ENCODE results near the gene GJD3. TPM values are rescaled to one million over a fixed set of nuclear protein-coding genes. Genes with fewer than 3 reads are reported as not detected.
"Not testable (repeated sequence)": the region's sequence is repeated elsewhere in the genome, so short reads cannot be mapped to it uniquely, and the experiment has no call there.

The GJD3 gene
- total RNA-seq, 1 experiment from 2014 or later: 0.71 TPM

GRCh38 chr17:40410082-40410481 lies 45.5 kb upstream of the GJD3 start:
- Mint-ChIP-seq H3K27me3 (ENCODE audit: unreplicated experiment) (no peaks in the 10 kb centered on the region), H3K9me3 (ENCODE audit: low read depth, unreplicated experiment) (no peaks in the 10 kb centered on the region), H3K36me3 (ENCODE audit: insufficient read depth, unreplicated experiment) (peaks cover 99% of the 10 kb centered on the region), H3K4me3 (ENCODE audit: low read depth, unreplicated experiment) (no peak overlapping the region), H3K27ac (ENCODE audit: unreplicated experiment) (peak overlapping the region; percentile 11), H3K4me1 (ENCODE audit: low read depth, unreplicated experiment) (peaks cover 24% of the 10 kb centered on the region)
- TF ChIP-seq CTCF (IDR thresholded peaks at IDR 0.05; ENCODE audit: unreplicated experiment): no peak
- BruUV-seq (replicated peaks): no TSS peak
- no peak for DNase-seq
- intact Hi-C loops (cut with micrococcal nuclease; ENCODE audit: unreplicated experiment): loop anchor here (10.0 kb wide), 1 partner anchor 565 kb away; no protein-coding TSS in a partner anchor
- CTCF ChIA-PET: interaction anchor here (0.6 to 18.0 kb wide), 19 partner anchors 7 to 641 kb away, joined by 3 to 498 read pairs (median 4); partner anchors contain the start of genes PSMD3, TOP2A and WIPF2

DNA sequence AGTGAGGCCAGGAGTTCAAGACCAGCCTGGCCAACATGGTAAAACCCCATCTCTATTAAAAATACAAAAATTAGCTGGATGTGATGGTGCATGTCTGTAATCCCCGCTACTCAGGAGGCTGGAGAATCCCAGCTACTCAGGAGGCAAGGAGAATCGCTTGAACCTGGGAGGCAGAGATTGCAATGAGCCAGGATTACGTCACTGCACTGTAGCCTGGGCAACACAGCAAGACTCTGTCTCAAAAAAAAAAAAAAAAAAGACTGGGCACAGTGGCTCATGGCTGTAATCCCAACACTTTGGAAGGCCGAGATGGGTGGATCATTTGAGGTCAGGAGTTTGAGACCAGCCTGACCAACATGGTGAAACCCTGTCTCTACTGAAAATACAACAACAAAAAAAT lies 45.0 kb upstream of the GJD3 start:
- H3K36me3 Mint-ChIP-seq (ENCODE audit: insufficient read depth, unreplicated experiment): peaks cover 99% of the 10 kb centered on the region
- not testable (repeated sequence) for H3K9me3 Mint-ChIP-seq (ENCODE audit: low read depth, unreplicated experiment); H3K27ac Mint-ChIP-seq (ENCODE audit: unreplicated experiment); H3K4me3 Mint-ChIP-seq (ENCODE audit: low read depth, unreplicated experiment); DNase-seq; BruUV-seq (replicated peaks); H3K27me3 Mint-ChIP-seq (ENCODE audit: unreplicated experiment)
- CTCF ChIA-PET: interaction anchor here (0.5 to 3.7 kb wide), 11 partner anchors 8 to 178 kb away, joined by 3 to 30 read pairs (median 5); partner anchors contain the start of gene TOP2A
- peaks cover 23% of the 10 kb centered on the region for H3K4me1 Mint-ChIP-seq (ENCODE audit: low read depth, unreplicated experiment)
- intact Hi-C loops (cut with micrococcal nuclease; ENCODE audit: unreplicated experiment): loop anchor here (10.0 kb wide), 1 partner anchor 305 kb away; no protein-coding TSS in a partner anchor

GRCh38 chr17:40407460-40407859 lies 42.9 kb upstream of the GJD3 start:
- CTCF ChIA-PET: interaction anchor here (0.5 to 3.7 kb wide), 18 partner anchors 10 to 431 kb away, joined by 3 to 30 read pairs (median 4); partner anchors contain the start of gene TOP2A

DNA sequence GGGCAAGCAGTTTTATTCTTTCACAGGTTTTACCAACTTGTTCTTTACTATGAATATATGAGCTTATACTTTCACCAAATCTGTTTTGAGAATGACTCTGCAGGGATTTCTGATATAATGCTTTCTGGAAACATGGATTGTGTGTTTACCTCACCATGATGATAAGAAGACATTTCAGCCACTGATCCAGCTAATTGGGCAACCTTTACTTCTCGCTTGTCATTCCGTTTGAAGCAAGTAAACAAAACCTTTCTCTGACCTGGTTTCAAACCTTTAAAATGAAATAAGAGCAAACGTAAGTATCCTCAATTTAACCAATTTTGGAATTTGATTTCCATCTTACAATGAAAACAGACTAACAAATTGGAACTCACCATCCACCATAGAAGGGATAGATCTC lies 39.5 kb upstream of the GJD3 start:
- no peak overlapping the region for H3K27ac Mint-ChIP-seq (ENCODE audit: unreplicated experiment)
- H3K4me3 Mint-ChIP-seq (ENCODE audit: low read depth, unreplicated experiment): no peak overlapping the region
- CTCF ChIA-PET: interaction anchor here (0.6 to 3.5 kb wide), 6 partner anchors 9 to 156 kb away, joined by 3 to 26 read pairs (median 6); partner anchors contain the start of gene TOP2A
- DNase-seq: no peak
- H3K9me3 Mint-ChIP-seq (ENCODE audit: low read depth, unreplicated experiment): no peaks in the 10 kb centered on the region
- peaks cover 93% of the 10 kb centered on the region for H3K36me3 Mint-ChIP-seq (ENCODE audit: insufficient read depth, unreplicated experiment)
- intact Hi-C loops (cut with micrococcal nuclease; ENCODE audit: unreplicated experiment): loop anchor here (10.0 kb wide), 1 partner anchor 311 kb away; no protein-coding TSS in a partner anchor
- no peaks in the 10 kb centered on the region for H3K4me1 Mint-ChIP-seq (ENCODE audit: low read depth, unreplicated experiment)
- TF ChIP-seq CTCF (IDR thresholded peaks at IDR 0.05; ENCODE audit: unreplicated experiment): no peak
- no peaks in the 10 kb centered on the region for H3K27me3 Mint-ChIP-seq (ENCODE audit: unreplicated experiment)
- BruUV-seq (replicated peaks): no TSS peak

More at GRCh38 chr17:40407460-40407859, 42.9 kb upstream of the GJD3 start:
- Mint-ChIP-seq H3K4me1 (ENCODE audit: low read depth, unreplicated experiment) (peaks cover 23% of the 10 kb centered on the region), H3K4me3 (ENCODE audit: low read depth, unreplicated experiment) (no peak overlapping the region), H3K27me3 (ENCODE audit: unreplicated experiment) (no peaks in the 10 kb centered on the region), H3K36me3 (ENCODE audit: insufficient read depth, unreplicated experiment) (peaks cover 92% of the 10 kb centered on the region), H3K9me3 (ENCODE audit: low read depth, unreplicated experiment) (no peaks in the 10 kb centered on the region), H3K27ac (ENCODE audit: unreplicated experiment) (no peak overlapping the region)
- BruUV-seq (replicated peaks): no TSS peak
- no peak for TF ChIP-seq CTCF (IDR thresholded peaks at IDR 0.05; ENCODE audit: unreplicated experiment)
- intact Hi-C loops (cut with micrococcal nuclease; ENCODE audit: unreplicated experiment): loop anchor here (10.0 kb wide), 1 partner anchor 307 kb away; no protein-coding TSS in a partner anchor
- DNase-seq: no peak

- no TSS peak for BruUV-seq (replicated peaks)
- Mint-ChIP-seq H3K36me3 (ENCODE audit: insufficient read depth, unreplicated experiment) (peaks cover 94% of the 10 kb centered on the region), H3K27ac (ENCODE audit: unreplicated experiment) (no peak overlapping the region)
These were observed 38.1 kb upstream of the GJD3 start for GRCh38 chr17:40402668-40403067.

More at GRCh38 chr17:40402668-40403067, 38.1 kb upstream of the GJD3 start:
- H3K4me3 Mint-ChIP-seq (ENCODE audit: low read depth, unreplicated experiment): no peak overlapping the region
- no peak for DNase-seq
- intact Hi-C loops (cut with micrococcal nuclease; ENCODE audit: unreplicated experiment): loop anchor here (1.0 to 10.0 kb wide), 2 partner anchors 130 to 312 kb away; no protein-coding TSS in a partner anchor
- H3K9me3 Mint-ChIP-seq (ENCODE audit: low read depth, unreplicated experiment): no peaks in the 10 kb centered on the region
- no peaks in the 10 kb centered on the region for H3K27me3 Mint-ChIP-seq (ENCODE audit: unreplicated experiment)
- CTCF ChIA-PET: interaction anchor here (0.9 to 3.5 kb wide), 8 partner anchors 9 to 234 kb away, joined by 3 to 26 read pairs (median 6); partner anchors contain the start of gene TOP2A
- H3K4me1 Mint-ChIP-seq (ENCODE audit: low read depth, unreplicated experiment): no peaks in the 10 kb centered on the region
- no peak for TF ChIP-seq CTCF (IDR thresholded peaks at IDR 0.05; ENCODE audit: unreplicated experiment)

Data from Calu3 (cell line).